SK-N-SH treated with all-trans-retinoic acid at 6 μM for 48 hours (cell line): ENCODE results near the gene ARHGAP35.

Experiments
- ATAC-seq: fragments of 200-7000 bp; cut with Tn5 transposase; 3 replicates; pipeline ENCODE4 v1.9.1; 2020; ENCODE audit warnings: mild to moderate bottlenecking, moderate library complexity
- ARNTL ChIP-seq: fragments of 450-650 bp; formaldehyde crosslinking; IDR thresholded peaks from 2 replicates; pipeline ENCODE4 v1.5.0; 2020; ENCODE audit warnings: low read depth, mild to moderate bottlenecking, moderate library complexity, borderline replicate concordance
- CSDC2 ChIP-seq: fragments of 250-450 bp; sonication (Bioruptor Pico); IDR thresholded peaks from 2 replicates; pipeline ENCODE4 v1.5.0; 2020; ENCODE audit warnings: mild to moderate bottlenecking, moderate library complexity
- CSRNP3 ChIP-seq: fragments of 250-450 bp; sonication (Bioruptor Pico); IDR thresholded peaks from 2 replicates; pipeline ENCODE4 v1.5.1; 2021; ENCODE audit warnings: mild to moderate bottlenecking, moderate library complexity
- ESRRG ChIP-seq: fragments of 250-450 bp; sonication (Bioruptor Pico); IDR thresholded peaks from 2 replicates; pipeline ENCODE4 v1.6.1; 2021; ENCODE audit warnings: mild to moderate bottlenecking
- GLIS3 ChIP-seq: fragments of 250-450 bp; sonication (Bioruptor Pico); IDR thresholded peaks from 2 replicates; pipeline ENCODE4 v1.5.0; 2020; ENCODE audit warnings: mild to moderate bottlenecking, moderate library complexity
- PATZ1 ChIP-seq: fragments of 250-450 bp; sonication (Bioruptor Pico); IDR thresholded peaks from 2 replicates; pipeline ENCODE4 v1.8.0; 2020; ENCODE audit warnings: mild to moderate bottlenecking, moderate library complexity, borderline replicate concordance
- POU6F1 ChIP-seq: fragments of 250-450 bp; sonication (Bioruptor Pico); IDR thresholded peaks from 2 replicates; pipeline ENCODE4 v1.8.0; 2021; ENCODE audit warnings: low read depth, mild to moderate bottlenecking, moderate library complexity, borderline replicate concordance
- RARB ChIP-seq: fragments of 250-450 bp; sonication (Bioruptor Pico); IDR thresholded peaks from 2 replicates; pipeline ENCODE4 v1.8.0; 2021; ENCODE audit warnings: mild to moderate bottlenecking, moderate library complexity
- SNAI2 ChIP-seq: fragments of 250-450 bp; sonication (Bioruptor Pico); IDR thresholded peaks from 2 replicates; pipeline ENCODE4 v1.5.0; 2020; ENCODE audit warnings: mild to moderate bottlenecking, moderate library complexity
- TSHZ2 ChIP-seq: fragments of 250-450 bp; sonication (Bioruptor Pico); IDR thresholded peaks from 2 replicates; pipeline ENCODE4 v1.5.0; 2020; ENCODE audit warnings: mild to moderate bottlenecking, moderate library complexity
- ZC3H10 ChIP-seq: fragments of 250-450 bp; sonication (Bioruptor Pico); IDR thresholded peaks from 2 replicates; pipeline ENCODE4 v1.5.1; 2021; ENCODE audit warnings: mild to moderate bottlenecking, moderate library complexity
- ZFP3 ChIP-seq: fragments of 250-450 bp; sonication (Bioruptor Pico); IDR thresholded peaks from 2 replicates; pipeline ENCODE4 v1.5.0; 2020; ENCODE audit warnings: mild to moderate bottlenecking, moderate library complexity
- ZFP30 ChIP-seq: fragments of 450-650 bp; formaldehyde crosslinking; IDR thresholded peaks from 2 replicates; pipeline ENCODE4 v1.5.0; 2022; ENCODE audit warnings: mild to moderate bottlenecking, moderate library complexity
- ZNF70 ChIP-seq: fragments of 450-650 bp; formaldehyde crosslinking; IDR thresholded peaks from 2 replicates; pipeline ENCODE4 v1.5.0; 2020; ENCODE audit warnings: mild to moderate bottlenecking, moderate library complexity

ARHGAP35 gene

GRCh38 chr19:46848389-46848788 is 12.4 kb upstream of the ARHGAP35 start (continued):
- TF ChIP-seq TSHZ2 (CRISPR knock-in tag) (no peak), RARB (CRISPR knock-in tag) (no peak), PATZ1 (CRISPR knock-in tag) (no peak), ESRRG (CRISPR knock-in tag) (no peak), ZNF70 (CRISPR knock-in tag) (no peak), GLIS3 (CRISPR knock-in tag) (no peak)
- TF ChIP-seq, all 23 proteins: peak for 0

GRCh38 chr19:46849610-46850009 is 11.2 kb upstream of the ARHGAP35 start:
- ATAC-seq, result no peak
- TF ChIP-seq CSDC2 (CRISPR knock-in tag) (no peak), ESRRG (CRISPR knock-in tag) (no peak), GLIS3 (CRISPR knock-in tag) (no peak), CSRNP3 (CRISPR knock-in tag) (no peak), POU6F1 (CRISPR knock-in tag) (no peak), SNAI2 (CRISPR knock-in tag) (no peak), ARNTL (CRISPR knock-in tag) (no peak), ZFP30 (CRISPR knock-in tag) (no peak), TSHZ2 (CRISPR knock-in tag) (no peak), ZFP3 (CRISPR knock-in tag) (no peak)

- peak; percentile 96 for ATAC-seq
- TF ChIP-seq SNAI2 (CRISPR knock-in tag) (0 out of 2 replicates have a peak, but pooled peaks have one; percentile 42), TSHZ2 (CRISPR knock-in tag) (peak; percentile 93), CSRNP3 (CRISPR knock-in tag) (no peak), PATZ1 (CRISPR knock-in tag) (peak; percentile 31; the same call in 1 of the 2 replicates), ZC3H10 (CRISPR knock-in tag) (no peak), ZFP3 (CRISPR knock-in tag) (peak; percentile 56; the same call in 1 of the 2 replicates), CSDC2 (CRISPR knock-in tag) (peak; percentile 57; the same call in 1 of the 2 replicates)
These were observed 10.3 kb upstream of the ARHGAP35 start, which contains the start of gene AP2S1 for GRCh38 chr19:46850228-46851203. Gene AP2S1 (minus strand): TSS chr19:46850846. CDS start chr19:46850766, 80 bp downstream.
